ENCODE results near the gene COL28A1.

COL28A1 gene

DNA sequence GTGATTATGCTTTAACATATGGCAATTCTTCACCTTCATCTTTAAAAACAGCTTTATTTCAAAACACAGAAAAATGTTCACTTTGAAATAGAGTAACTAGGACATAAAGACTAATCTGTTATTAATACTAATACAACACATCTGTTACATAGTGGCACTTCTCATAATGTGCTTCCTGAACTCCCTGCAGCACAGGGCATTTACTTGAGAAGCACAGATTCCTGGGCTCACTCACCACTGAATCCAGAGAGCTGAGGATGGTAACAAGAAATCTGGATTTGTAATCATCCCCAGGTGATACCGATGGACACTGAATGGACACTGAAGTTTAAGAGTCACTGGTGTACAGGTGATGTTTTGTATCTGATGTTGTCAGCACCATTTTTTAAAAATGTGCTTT is 96.1 kb downstream of the COL28A1 start:
- CTCF ChIA-PET: interaction anchor here (1.5 to 6.1 kb wide), 4 partner anchors 8 to 336 kb away, joined by 3 to 28 read pairs (median 11); no protein-coding TSS in a partner anchor
- POLR2A ChIA-PET: interaction anchor here (1.0 to 1.2 kb wide), 2 partner anchors 52 to 257 kb away, joined by 6 to 7 read pairs; partner anchors contain the start of gene C1GALT1
- DNase-seq (ENCODE audit: low read depth, low spot score): no peak
- TF ChIP-seq, protein P1, sequence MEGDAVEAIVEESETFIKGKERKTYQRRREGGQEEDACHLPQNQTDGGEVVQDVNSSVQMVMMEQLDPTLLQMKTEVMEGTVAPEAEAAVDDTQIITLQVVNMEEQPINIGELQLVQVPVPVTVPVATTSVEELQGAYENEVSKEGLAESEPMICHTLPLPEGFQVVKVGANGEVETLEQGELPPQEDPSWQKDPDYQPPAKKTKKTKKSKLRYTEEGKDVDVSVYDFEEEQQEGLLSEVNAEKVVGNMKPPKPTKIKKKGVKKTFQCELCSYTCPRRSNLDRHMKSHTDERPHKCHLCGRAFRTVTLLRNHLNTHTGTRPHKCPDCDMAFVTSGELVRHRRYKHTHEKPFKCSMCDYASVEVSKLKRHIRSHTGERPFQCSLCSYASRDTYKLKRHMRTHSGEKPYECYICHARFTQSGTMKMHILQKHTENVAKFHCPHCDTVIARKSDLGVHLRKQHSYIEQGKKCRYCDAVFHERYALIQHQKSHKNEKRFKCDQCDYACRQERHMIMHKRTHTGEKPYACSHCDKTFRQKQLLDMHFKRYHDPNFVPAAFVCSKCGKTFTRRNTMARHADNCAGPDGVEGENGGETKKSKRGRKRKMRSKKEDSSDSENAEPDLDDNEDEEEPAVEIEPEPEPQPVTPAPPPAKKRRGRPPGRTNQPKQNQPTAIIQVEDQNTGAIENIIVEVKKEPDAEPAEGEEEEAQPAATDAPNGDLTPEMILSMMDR (IDR thresholded peaks at IDR 0.05; ENCODE audit: insufficient read depth, low read length, missing control alignments): no peak
- H3K4me3 ChIP-seq (ENCODE audit: low read depth, low read length): no peak overlapping the region

DNA sequence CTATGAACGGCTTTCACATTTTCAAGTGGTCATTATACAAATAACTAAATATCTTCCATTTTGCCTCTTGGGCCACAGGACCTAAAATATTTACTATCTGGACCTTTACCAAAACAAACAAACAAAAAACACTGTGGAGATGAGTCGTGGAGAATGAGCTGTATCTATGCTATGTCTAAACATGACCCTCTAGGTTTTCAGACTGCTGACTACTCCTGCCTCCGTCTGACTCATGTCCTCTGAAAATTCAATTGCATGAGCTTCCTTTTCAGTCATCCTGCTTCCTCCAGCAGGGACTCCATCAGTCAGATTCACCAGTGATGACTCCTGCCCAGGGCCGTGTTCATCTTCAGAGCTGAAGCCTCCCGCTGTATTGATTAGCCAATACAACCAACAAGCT is 96.8 kb downstream of the COL28A1 start:
- ChIA-PET POLR2A (interaction anchor here (0.9 to 1.2 kb wide), 3 partner anchors 10 to 257 kb away, joined by 6 to 7 read pairs (median 7); partner anchors contain the start of gene C1GALT1), CTCF (interaction anchor here (1.0 to 6.1 kb wide), 7 partner anchors 8 to 335 kb away, joined by 3 to 28 read pairs (median 5); no protein-coding TSS in a partner anchor)
- H3K4me3 ChIP-seq (ENCODE audit: low read depth, low read length): no peak overlapping the region
- TF ChIP-seq, protein P1 (IDR thresholded peaks at IDR 0.05; ENCODE audit: insufficient read depth, low read length, missing control alignments): no peak
- peak; percentile 97 for DNase-seq (ENCODE audit: low read depth, low spot score)

DNA sequence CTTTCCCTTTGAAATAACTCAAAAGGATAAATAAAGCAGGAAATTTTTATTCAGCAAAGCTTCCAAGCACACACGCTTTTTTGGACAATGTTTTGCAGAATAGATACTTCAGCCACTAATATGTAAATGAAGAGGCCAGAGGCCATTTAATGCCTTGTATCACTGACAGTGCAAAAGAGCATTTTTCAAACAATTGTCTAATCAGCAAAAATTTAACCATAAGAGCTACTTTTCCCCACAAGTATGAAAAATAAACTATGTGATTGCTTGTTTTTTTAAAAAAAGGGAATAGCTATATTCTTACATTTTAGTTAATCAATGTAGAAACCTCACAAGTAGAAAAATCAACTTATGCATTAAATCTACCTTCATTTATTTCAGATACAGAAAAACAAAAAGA is 99.7 kb downstream of the COL28A1 start:
- DNase-seq (ENCODE audit: low read depth, low spot score): no peak
- CTCF ChIA-PET: interaction anchor here (0.7 to 6.1 kb wide), 3 partner anchors 12 to 211 kb away, joined by 3 to 28 read pairs (median 5); no protein-coding TSS in a partner anchor
- TF ChIP-seq, protein P1 (IDR thresholded peaks at IDR 0.05; ENCODE audit: insufficient read depth, low read length, missing control alignments): no peak
- H3K4me3 ChIP-seq (ENCODE audit: low read depth, low read length): no peak overlapping the region
- POLR2A ChIA-PET: no interaction called here

DNA sequence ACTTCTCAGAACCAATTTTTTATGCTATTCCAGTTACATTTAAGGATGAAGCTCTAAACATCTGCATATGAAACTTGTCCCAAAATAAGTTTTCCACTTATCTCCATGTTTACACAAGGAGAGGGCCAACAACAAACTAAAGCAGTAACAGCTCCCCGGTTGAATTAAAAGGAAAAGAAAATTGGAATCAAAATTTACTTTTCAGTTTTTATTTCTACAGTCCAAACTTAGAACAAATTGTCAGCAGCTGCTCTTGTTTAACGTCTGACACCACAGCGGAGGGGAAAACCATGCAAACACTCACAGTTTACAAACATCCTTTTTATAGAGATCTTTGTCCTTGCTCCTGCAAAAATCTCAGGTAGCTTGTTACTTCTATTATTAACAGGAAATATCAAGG is 101.3 kb downstream of the COL28A1 start:
- POLR2A ChIA-PET: no interaction called here
- DNase-seq (ENCODE audit: low read depth, low spot score): no peak
- CTCF ChIA-PET: interaction anchor here (1.3 to 6.1 kb wide), 4 partner anchors 10 to 331 kb away, joined by 4 to 28 read pairs (median 8); no protein-coding TSS in a partner anchor

DNA sequence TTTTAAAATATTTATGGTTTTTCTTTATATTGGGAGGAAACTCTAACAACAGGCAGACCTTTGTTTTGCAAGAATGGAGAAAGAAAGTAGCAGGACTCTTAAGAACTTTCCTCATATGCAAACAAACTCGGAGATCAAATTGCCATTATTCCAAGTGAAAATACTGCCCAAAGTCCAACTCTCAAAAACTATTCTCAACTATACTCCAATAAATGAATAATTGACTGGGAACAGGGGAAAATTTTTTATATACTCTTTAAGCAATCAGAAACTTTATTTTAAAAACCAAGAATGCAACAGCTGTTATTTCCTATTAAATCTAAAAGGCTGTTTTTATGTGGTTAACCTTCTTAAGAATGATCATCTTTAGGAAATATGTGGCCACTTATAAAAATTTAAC is 101.9 kb downstream of the COL28A1 start:
- ChIA-PET POLR2A (no interaction called here), CTCF (interaction anchor here (1.3 to 6.1 kb wide), 4 partner anchors 9 to 331 kb away, joined by 4 to 28 read pairs (median 8); no protein-coding TSS in a partner anchor)
- no peak overlapping the region for H3K4me3 ChIP-seq (ENCODE audit: low read depth, low read length)
- TF ChIP-seq, protein P1 (IDR thresholded peaks at IDR 0.05; ENCODE audit: insufficient read depth, low read length, missing control alignments): no peak
- no peak for DNase-seq (ENCODE audit: low read depth, low spot score)

More for the DNA sequence above, 101.3 kb downstream of the COL28A1 start:
- no peak overlapping the region for H3K4me3 ChIP-seq (ENCODE audit: low read depth, low read length)
- TF ChIP-seq, protein P1 (IDR thresholded peaks at IDR 0.05; ENCODE audit: insufficient read depth, low read length, missing control alignments): no peak

DNA sequence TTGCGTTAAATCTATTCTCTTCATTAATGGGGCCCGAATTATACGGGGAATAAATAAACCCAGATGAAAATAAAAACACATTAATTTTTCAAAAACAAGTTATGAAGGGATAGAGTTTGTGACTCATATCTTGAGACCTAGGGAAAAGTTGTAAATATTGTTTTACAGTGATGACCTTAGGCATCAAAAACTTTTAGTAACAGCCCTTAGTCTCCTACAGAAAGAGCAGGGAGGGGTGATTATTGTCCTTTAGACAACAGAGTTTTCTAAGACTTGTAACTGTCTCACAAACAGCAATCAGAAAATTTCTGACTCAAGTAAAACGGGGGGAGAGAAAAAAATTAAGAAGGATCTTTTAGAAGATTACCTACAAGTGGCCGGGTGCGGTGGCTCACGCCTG is 102.7 kb downstream of the COL28A1 start:
- ChIA-PET POLR2A (interaction anchor here (0.8 kb wide), 1 partner anchor 17 kb away, joined by 4 read pairs; no protein-coding TSS in a partner anchor), CTCF (interaction anchor here (2.5 kb wide), 2 partner anchors 108 to 330 kb away, joined by 8 to 9 read pairs; no protein-coding TSS in a partner anchor)
- no peak overlapping the region for H3K4me3 ChIP-seq (ENCODE audit: low read depth, low read length)
- DNase-seq (ENCODE audit: low read depth, low spot score): no peak
- TF ChIP-seq, protein P1 (IDR thresholded peaks at IDR 0.05; ENCODE audit: insufficient read depth, low read length, missing control alignments): no peak

Measured in AG04449 (cell line).